ENCODE data around the gene BTF3.
A peak's percentile ranks its signal among the peaks of the same experiment; 100 is the strongest.

Gene BTF3

DNA sequence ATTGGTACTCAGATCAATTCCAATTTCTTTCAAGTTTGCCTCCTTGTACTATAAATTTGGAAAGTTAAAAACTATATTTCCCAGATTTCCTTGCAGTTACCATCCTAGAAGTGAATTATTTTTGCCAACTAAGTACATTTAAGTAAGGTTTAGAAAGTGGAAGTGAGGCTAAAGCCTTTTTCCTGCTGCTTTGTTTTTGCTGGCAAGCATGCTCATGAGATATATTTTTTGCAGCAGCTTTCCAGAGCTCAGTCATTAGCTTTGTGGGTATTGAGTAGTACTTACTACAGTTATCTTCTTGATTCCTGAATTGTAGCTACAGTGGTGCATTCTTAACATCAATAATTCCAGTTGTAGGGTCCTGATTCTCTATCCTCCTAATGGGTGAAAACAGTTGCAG lies 3.5 kb upstream of the BTF3 start:
- no peak overlapping the region for H3K9ac ChIP-seq (ENCODE audit: low read length)
- H2AFZ ChIP-seq (ENCODE audit: low read depth, low read length, severe bottlenecking), result no peak overlapping the region
- H3K9me3 ChIP-seq (ENCODE audit: insufficient read depth, low read length), result no peaks in the 10 kb centered on the region
- no peak overlapping the region for H3K4me3 ChIP-seq (ENCODE audit: insufficient read depth, low read length, poor library complexity, severe bottlenecking)
- H3K79me2 ChIP-seq (ENCODE audit: insufficient read depth, low read length), result peaks cover 15% of the 10 kb centered on the region
- H3F3A ChIP-seq (ENCODE audit: insufficient read depth), result peaks cover 4% of the 10 kb centered on the region; the same call in 1 of the 2 replicates
- no peak for TF ChIP-seq EZH2phosphoT487 (conservative IDR thresholded peaks at IDR 0.05; ENCODE audit: low read length)
- TF ChIP-seq, protein P1, sequence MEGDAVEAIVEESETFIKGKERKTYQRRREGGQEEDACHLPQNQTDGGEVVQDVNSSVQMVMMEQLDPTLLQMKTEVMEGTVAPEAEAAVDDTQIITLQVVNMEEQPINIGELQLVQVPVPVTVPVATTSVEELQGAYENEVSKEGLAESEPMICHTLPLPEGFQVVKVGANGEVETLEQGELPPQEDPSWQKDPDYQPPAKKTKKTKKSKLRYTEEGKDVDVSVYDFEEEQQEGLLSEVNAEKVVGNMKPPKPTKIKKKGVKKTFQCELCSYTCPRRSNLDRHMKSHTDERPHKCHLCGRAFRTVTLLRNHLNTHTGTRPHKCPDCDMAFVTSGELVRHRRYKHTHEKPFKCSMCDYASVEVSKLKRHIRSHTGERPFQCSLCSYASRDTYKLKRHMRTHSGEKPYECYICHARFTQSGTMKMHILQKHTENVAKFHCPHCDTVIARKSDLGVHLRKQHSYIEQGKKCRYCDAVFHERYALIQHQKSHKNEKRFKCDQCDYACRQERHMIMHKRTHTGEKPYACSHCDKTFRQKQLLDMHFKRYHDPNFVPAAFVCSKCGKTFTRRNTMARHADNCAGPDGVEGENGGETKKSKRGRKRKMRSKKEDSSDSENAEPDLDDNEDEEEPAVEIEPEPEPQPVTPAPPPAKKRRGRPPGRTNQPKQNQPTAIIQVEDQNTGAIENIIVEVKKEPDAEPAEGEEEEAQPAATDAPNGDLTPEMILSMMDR (IDR thresholded peaks at IDR 0.05; ENCODE audit: insufficient read depth, low read length, poor library complexity, severe bottlenecking), result no peak
- peaks cover 6% of the 10 kb centered on the region; the same call in 1 of the 2 replicates for H3K36me3 ChIP-seq (ENCODE audit: low read length)
- H4K20me1 ChIP-seq (ENCODE audit: low read depth, low read length), result peaks cover 6% of the 10 kb centered on the region
- H3K27ac ChIP-seq (ENCODE audit: low read depth, low read length), result no peak overlapping the region
- H3K27me3 ChIP-seq (ENCODE audit: low read length), result no peaks in the 10 kb centered on the region
- no peaks in the 10 kb centered on the region for H3K9me2 ChIP-seq (replicated peaks; ENCODE audit: insufficient read depth, low read length)
- H3K4me2 ChIP-seq (ENCODE audit: low read depth, low read length, poor library complexity, severe bottlenecking), result no peak overlapping the region

DNA sequence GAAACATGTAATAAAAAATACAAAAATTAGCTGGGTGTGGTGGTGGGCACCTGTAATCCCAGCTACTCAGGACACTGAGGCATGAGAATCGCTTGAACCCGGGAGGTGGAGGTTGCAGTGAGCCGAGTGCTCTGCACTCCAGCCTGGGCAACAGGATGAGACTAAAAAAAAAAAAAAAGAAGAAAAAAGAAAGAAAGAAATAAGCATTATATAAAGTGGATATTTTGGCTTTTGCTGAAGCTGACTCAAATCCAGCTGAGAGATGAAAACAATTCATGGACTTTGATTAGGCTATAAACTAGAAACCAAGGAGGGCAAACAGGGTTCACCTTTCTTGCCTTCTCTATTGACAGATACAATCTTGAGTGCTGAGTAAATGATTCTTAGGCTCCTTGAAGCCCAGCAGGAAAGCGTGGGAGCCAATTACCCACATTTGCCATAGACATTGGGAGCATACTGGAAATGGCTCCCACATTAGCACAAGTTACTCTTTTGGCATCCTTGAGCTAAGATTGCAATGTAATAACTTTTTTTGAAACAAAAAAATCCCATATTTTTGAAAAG lies 2.4 kb upstream of the BTF3 start:
- no peaks in the 10 kb centered on the region for H3K27me3 ChIP-seq (ENCODE audit: low read length)
- H3K27ac ChIP-seq (ENCODE audit: low read depth, low read length), result no peak overlapping the region
- H3K4me3 ChIP-seq (ENCODE audit: insufficient read depth, low read length, poor library complexity, severe bottlenecking), result no peak overlapping the region
- TF ChIP-seq EZH2phosphoT487 (conservative IDR thresholded peaks at IDR 0.05; ENCODE audit: low read length), result no peak
- TF ChIP-seq, protein P1 (IDR thresholded peaks at IDR 0.05; ENCODE audit: insufficient read depth, low read length, poor library complexity, severe bottlenecking), result no peak
- no peak overlapping the region for H3K4me2 ChIP-seq (ENCODE audit: low read depth, low read length, poor library complexity, severe bottlenecking)
- H4K20me1 ChIP-seq (ENCODE audit: low read depth, low read length), result peaks cover 17% of the 10 kb centered on the region
- H2AFZ ChIP-seq (ENCODE audit: low read depth, low read length, severe bottlenecking), result no peak overlapping the region
- H3K9me2 ChIP-seq (replicated peaks; ENCODE audit: insufficient read depth, low read length), result no peaks in the 10 kb centered on the region
- H3K79me2 ChIP-seq (ENCODE audit: insufficient read depth, low read length), result peaks cover 26% of the 10 kb centered on the region
- no peaks in the 10 kb centered on the region for H3K9me3 ChIP-seq (ENCODE audit: insufficient read depth, low read length)
- H3F3A ChIP-seq (ENCODE audit: insufficient read depth), result peaks cover 5% of the 10 kb centered on the region; the same call in 1 of the 2 replicates
- H3K36me3 ChIP-seq (ENCODE audit: low read length), result peaks cover 16% of the 10 kb centered on the region
- H3K9ac ChIP-seq (ENCODE audit: low read length), result no peak overlapping the region

DNA sequence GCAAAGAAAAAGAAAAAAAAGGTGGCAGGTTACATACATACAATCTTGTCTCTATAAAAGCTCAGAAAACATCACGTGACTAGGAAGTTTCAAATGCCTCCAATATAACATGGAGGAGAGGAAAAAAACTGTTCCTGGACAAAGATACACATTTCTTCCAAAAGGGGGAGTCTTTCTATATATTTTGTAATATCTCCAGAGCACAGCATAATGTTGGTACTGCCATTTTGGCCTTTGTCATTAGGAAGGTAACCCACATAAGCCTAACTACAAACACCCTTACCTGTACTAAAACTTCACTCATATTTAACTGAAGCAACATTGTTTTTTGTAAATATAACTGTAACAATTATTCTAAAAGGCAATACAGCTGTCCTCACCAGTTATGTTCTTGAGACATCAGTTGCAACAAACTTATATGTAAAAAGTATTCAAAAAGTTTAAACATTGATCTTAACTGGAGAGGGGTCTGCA lies 1.2 kb upstream of the BTF3 start:
- Histone ChIP-seq H4K20me1 (ENCODE audit: low read depth, low read length) (peaks cover 20% of the 10 kb centered on the region), H3K27ac (ENCODE audit: low read depth, low read length) (peak overlapping the region; percentile 46; the same call in 1 of the 2 replicates), H3K9me2 (replicated peaks; ENCODE audit: insufficient read depth, low read length) (no peaks in the 10 kb centered on the region), H3K4me3 (ENCODE audit: insufficient read depth, low read length, poor library complexity, severe bottlenecking) (peak overlapping the region; percentile 95), H3K4me2 (ENCODE audit: low read depth, low read length, poor library complexity, severe bottlenecking) (peak overlapping the region; percentile 82), H2AFZ (ENCODE audit: low read depth, low read length, severe bottlenecking) (peak overlapping the region; percentile 49), H3K79me2 (ENCODE audit: insufficient read depth, low read length) (peaks cover 38% of the 10 kb centered on the region), H3K27me3 (ENCODE audit: low read length) (no peaks in the 10 kb centered on the region), H3K9me3 (ENCODE audit: insufficient read depth, low read length) (no peaks in the 10 kb centered on the region), H3K9ac (ENCODE audit: low read length) (peak overlapping the region; percentile 97), H3F3A (ENCODE audit: insufficient read depth) (peaks cover 8% of the 10 kb centered on the region; the same call in 1 of the 2 replicates), H3K36me3 (ENCODE audit: low read length) (peaks cover 20% of the 10 kb centered on the region)
- TF ChIP-seq, protein P1 (IDR thresholded peaks at IDR 0.05; ENCODE audit: insufficient read depth, low read length, poor library complexity, severe bottlenecking), result peak; percentile 18
- TF ChIP-seq EZH2phosphoT487 (conservative IDR thresholded peaks at IDR 0.05; ENCODE audit: low read length), result no peak

Measured in SU-DHL-6 (cell line).